Stimulated activated effector memory CD8-positive, alpha-beta T cell treated with anti-CD3 and anti-CD28 coated beads, Interleukin-12 subunit alpha, Interleukin-12 subunit beta, amount 100 ng/mL, for 72 hours (primary cell): Measurements from ENCODE around the gene FOXD1.

Experiments used
- ATAC-seq: fragments of 150-1000 bp; cut with Tn5 transposase; 2 replicates; pipeline ENCODE4 v1.10.0; 2021
- DNase-seq, 2 donors: peaks; one replicate each; pipeline ENCODE4 v3.0.0; 2021 to 2022; ENCODE audit warnings: low spot score in 2 of 2
- H3K27ac Mint-ChIP-seq: one replicate; pipeline ENCODE4 v1.8.0; 2022; ENCODE audit warnings: mild to moderate bottlenecking, mixed read lengths
- H3K36me3 Mint-ChIP-seq: one replicate; pipeline ENCODE4 v1.8.0; 2022; ENCODE audit warnings: mild to moderate bottlenecking, mixed read lengths
- H3K4me1 Mint-ChIP-seq: one replicate; pipeline ENCODE4 v1.8.0; 2022; ENCODE audit warnings: mixed read lengths
- H3K4me3 Mint-ChIP-seq: one replicate; pipeline ENCODE4 v1.8.0; 2022; ENCODE audit warnings: mild to moderate bottlenecking, mixed read lengths
- H3K9me3 Mint-ChIP-seq: one replicate; pipeline ENCODE4 v1.8.0; 2022; ENCODE audit warnings: mixed read lengths

FOXD1 gene

DNA sequence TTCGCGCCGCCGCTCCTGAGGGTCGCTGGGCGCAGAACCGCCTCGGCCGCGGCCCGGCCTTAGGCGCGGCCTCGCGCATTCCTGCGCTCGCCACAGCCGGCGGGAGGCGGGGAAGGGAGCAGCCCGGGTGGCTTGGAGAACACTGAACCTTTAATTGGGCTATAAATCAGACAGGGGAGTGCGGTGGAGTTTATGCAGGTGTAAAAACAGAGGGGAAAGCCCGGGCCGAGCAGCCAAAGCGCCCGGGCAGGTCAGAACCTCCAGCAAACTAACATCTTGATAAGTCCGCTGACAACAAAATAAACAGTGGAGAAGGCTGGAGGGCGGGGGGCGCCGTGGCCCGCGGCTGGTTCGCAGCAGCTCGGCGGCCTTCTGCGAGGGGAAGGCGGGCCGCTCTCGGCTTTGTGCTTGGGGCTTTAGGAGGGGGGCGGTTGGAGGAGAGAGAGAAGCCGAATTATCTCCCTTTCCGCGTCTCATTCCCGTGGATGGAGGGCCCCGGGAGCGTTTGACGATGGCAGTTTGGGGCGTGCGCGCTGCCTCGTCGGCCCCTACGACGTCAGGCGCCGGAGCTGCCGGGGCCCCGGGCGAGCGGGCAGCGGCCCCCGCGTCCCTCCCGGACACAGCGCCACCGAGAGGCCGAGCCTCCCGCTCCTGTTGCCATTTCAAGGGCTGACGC, 11.3 kb downstream of the FOXD1 start:
- Mint-ChIP-seq H3K4me3 (peak overlapping the region; percentile 70), H3K4me1 (no peaks in the 10 kb centered on the region), H3K9me3 (no peaks in the 10 kb centered on the region), H3K27ac (no peak overlapping the region), H3K36me3 (no peaks in the 10 kb centered on the region)
- ATAC-seq (peak; percentile 13), DNase-seq (no peak)

GRCh38 chr5:73436535-73437100, 12.0 kb downstream of the FOXD1 start:
- H3K4me3 Mint-ChIP-seq: peak overlapping the region; percentile 70
- no peaks in the 10 kb centered on the region for H3K36me3 Mint-ChIP-seq
- DNase-seq: peak in 1 of 2 donors; percentile 50
- no peaks in the 10 kb centered on the region for H3K4me1 Mint-ChIP-seq
- ATAC-seq: peak; percentile 46
- no peaks in the 10 kb centered on the region for H3K9me3 Mint-ChIP-seq
- H3K27ac Mint-ChIP-seq: no peak overlapping the region

- peak overlapping the region; percentile 47 for H3K4me3 Mint-ChIP-seq
These were observed 12.6 kb downstream of the FOXD1 start for GRCh38 chr5:73435759-73436534.

GRCh38 chr5:73434907-73435306, 13.7 kb downstream of the FOXD1 start:
- H3K36me3 Mint-ChIP-seq: no peaks in the 10 kb centered on the region
- ATAC-seq (no peak), DNase-seq (no peak)
- H3K4me1 Mint-ChIP-seq: no peaks in the 10 kb centered on the region
- no peaks in the 10 kb centered on the region for H3K9me3 Mint-ChIP-seq
- no peak overlapping the region for H3K27ac Mint-ChIP-seq
- no peak overlapping the region for H3K4me3 Mint-ChIP-seq

More at GRCh38 chr5:73435759-73436534, 12.6 kb downstream of the FOXD1 start:
- Mint-ChIP-seq H3K4me1 (no peaks in the 10 kb centered on the region), H3K27ac (no peak overlapping the region), H3K36me3 (no peaks in the 10 kb centered on the region), H3K9me3 (no peaks in the 10 kb centered on the region)
- ATAC-seq (no peak), DNase-seq (peak in 1 of 2 donors; percentile 48)

DNA sequence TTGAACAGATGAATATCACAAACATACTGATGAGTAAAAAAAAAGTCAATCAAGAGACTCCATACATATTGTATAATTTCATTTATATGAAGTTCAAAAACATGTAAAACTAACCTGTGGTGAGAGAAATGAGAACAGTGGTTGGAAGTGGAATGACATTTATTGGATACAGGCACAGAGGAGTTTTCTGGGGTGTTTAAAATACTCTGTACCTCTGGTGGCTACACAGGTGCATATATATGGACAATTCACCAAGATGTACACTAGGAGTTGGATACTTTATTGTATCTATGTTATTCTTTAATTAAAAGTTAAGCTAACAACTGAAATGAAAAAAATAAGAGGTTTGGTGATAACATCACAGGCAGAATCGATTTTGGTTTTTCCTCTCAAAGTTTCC, 14.1 kb downstream of the FOXD1 start:
- H3K36me3 Mint-ChIP-seq: no peaks in the 10 kb centered on the region
- no peaks in the 10 kb centered on the region for H3K4me1 Mint-ChIP-seq
- H3K9me3 Mint-ChIP-seq: no peaks in the 10 kb centered on the region
- DNase-seq (no peak), ATAC-seq (no peak)
- no peak overlapping the region for H3K4me3 Mint-ChIP-seq
- no peak overlapping the region for H3K27ac Mint-ChIP-seq

- no peak overlapping the region for H3K4me3 Mint-ChIP-seq
- H3K4me1 Mint-ChIP-seq: no peaks in the 10 kb centered on the region
- no peak overlapping the region for H3K27ac Mint-ChIP-seq
- no peak for DNase-seq
- H3K36me3 Mint-ChIP-seq: no peaks in the 10 kb centered on the region
- no peaks in the 10 kb centered on the region for H3K9me3 Mint-ChIP-seq
- no peak for ATAC-seq
These were observed 14.6 kb downstream of the FOXD1 start for GRCh38 chr5:73433982-73434342.

GRCh38 chr5:73433272-73433981, 15.2 kb downstream of the FOXD1 start:
- ATAC-seq: no peak

DNA sequence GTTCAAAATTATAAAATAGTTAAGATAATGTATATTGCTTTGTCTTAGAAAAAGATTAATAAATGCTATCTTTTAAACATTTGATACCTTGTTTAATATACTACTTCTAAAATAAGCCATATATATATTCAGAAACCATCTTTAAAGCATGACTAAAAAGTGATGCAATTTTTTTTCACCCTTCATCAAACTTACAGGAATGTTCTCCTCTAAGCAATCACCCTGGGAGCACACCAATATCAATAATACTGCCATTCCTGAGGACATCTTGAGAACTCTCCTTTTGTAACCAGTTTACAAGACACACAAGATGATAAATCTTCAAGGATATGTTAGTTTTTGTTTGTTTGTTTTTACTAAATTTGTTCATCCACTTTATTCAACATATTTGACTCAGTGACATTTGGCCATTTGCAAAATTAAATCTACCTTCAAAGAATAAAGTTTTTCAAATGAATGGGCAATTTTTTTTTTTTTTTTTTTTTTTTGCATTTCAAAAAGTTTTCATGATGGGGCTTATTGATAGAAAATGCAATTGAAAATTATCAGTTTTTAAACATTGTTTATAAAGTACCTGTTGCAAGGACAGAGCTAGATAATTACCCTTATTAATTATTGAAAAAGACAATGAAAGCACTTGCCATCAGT, 17.2 kb downstream of the FOXD1 start:
- no peaks in the 10 kb centered on the region for H3K36me3 Mint-ChIP-seq
- no peak overlapping the region for H3K27ac Mint-ChIP-seq
- ATAC-seq: no peak
- no peaks in the 10 kb centered on the region for H3K4me1 Mint-ChIP-seq
- H3K9me3 Mint-ChIP-seq: no peaks in the 10 kb centered on the region
- no peak for DNase-seq
- H3K4me3 Mint-ChIP-seq: no peak overlapping the region

More at GRCh38 chr5:73433272-73433981, 15.2 kb downstream of the FOXD1 start:
- Mint-ChIP-seq H3K27ac (no peak overlapping the region), H3K36me3 (no peaks in the 10 kb centered on the region), H3K4me1 (no peaks in the 10 kb centered on the region), H3K9me3 (no peaks in the 10 kb centered on the region), H3K4me3 (no peak overlapping the region)
- DNase-seq: no peak

DNA sequence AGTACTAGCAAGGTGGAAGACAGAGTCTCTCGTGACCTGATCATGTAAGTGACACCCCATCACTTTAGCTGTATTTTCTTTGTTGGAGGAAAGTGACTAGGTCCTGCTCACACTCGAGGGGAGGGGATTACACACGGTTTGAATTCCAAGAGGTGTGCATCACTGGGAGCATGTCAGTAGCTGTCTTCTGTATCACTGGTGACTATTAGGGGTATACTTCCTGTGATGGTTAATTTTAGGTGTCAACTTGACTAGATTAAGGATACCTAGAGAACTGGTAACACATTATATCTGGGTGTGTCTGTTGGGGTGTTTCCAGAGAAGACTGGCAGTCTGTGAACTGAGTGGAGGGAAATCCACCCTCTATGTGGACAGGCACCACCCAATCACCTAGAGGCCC, 22.5 kb downstream of the FOXD1 start:
- ATAC-seq (no peak), DNase-seq (no peak)
- no peak overlapping the region for H3K27ac Mint-ChIP-seq
- H3K4me1 Mint-ChIP-seq: no peaks in the 10 kb centered on the region
- no peak overlapping the region for H3K4me3 Mint-ChIP-seq
- no peaks in the 10 kb centered on the region for H3K9me3 Mint-ChIP-seq
- no peaks in the 10 kb centered on the region for H3K36me3 Mint-ChIP-seq

- Mint-ChIP-seq H3K27ac (no peak overlapping the region), H3K9me3 (no peaks in the 10 kb centered on the region), H3K4me1 (peaks cover 8% of the 10 kb centered on the region), H3K4me3 (no peak overlapping the region), H3K36me3 (no peaks in the 10 kb centered on the region)
- DNase-seq (no peak), ATAC-seq (no peak)
These were observed 24.0 kb downstream of the FOXD1 start for GRCh38 chr5:73424556-73424977.

GRCh38 chr5:73422164-73422563, 26.4 kb downstream of the FOXD1 start:
- H3K36me3 Mint-ChIP-seq: no peaks in the 10 kb centered on the region
- H3K4me1 Mint-ChIP-seq: peaks cover 15% of the 10 kb centered on the region
- ATAC-seq (no peak), DNase-seq (no peak)
- H3K27ac Mint-ChIP-seq: no peak overlapping the region
- no peak overlapping the region for H3K4me3 Mint-ChIP-seq
- H3K9me3 Mint-ChIP-seq: no peaks in the 10 kb centered on the region

DNA sequence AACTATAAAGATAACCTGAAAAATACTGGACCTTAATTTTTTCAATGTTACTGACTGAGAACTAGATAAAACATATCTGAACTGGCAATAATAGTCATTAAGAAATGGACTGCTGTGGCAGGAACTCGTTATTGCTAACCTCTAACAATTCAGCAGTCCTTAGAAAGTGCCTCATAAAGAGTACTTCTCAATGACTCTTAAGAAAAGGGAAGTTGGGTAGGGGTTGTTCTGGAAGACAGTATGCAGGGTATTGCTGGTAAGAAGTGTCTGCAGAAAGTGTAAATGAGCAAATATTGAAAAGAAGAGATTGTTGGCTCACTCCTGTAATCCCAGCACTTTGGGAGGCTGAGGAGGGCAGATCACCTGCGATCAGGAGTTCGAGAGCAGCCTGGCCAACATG, 27.9 kb downstream of the FOXD1 start:
- ATAC-seq (no peak), DNase-seq (no peak)
- H3K9me3 Mint-ChIP-seq: no peaks in the 10 kb centered on the region
- no peak overlapping the region for H3K27ac Mint-ChIP-seq
- H3K4me1 Mint-ChIP-seq: peaks cover 15% of the 10 kb centered on the region
- no peaks in the 10 kb centered on the region for H3K36me3 Mint-ChIP-seq
- no peak overlapping the region for H3K4me3 Mint-ChIP-seq

DNA sequence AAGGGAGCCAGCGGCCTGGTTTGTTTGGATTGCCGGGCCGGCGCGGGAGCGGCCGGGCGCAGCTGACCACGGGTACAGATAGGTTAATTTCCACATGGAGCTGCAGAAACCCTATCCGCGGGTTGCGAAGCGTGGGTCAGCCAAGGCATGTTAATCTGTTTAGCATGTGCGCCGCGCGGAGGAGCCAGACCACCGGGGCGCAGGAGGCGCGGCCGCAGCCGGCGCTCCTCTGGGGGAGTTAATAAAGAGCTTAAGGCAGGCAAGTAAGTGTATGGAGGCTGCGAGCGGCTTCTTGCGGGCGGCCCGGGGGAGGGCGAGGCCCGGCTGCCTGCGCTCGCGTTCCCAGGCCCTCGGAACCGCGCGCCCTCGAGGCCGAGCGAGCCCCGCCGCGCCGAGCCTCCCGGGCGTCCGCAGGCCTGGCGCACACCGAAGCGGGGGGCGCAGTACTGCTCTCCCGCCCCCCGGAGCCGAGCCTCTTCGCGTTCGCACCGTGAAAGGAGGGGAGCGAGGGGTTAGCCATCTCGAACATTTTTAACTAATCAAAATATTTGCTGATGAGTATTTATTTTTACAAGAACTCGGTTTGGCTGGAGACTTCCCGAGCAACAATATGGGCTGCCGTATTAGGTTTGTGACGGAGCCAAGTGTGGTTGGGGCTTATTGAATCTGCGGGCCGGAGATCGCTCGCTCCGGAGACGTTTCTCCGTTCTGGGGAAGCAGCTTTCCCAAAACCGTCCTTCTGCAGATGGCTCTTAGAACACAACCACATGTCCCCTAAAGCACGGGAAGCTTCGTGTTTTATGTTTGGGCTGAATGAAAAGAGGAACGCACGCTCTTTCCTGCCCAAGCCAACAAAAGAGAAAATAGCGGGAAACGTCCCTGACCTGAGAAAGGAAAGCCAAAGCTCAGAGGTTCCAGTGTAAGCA, 28.8 kb downstream of the FOXD1 start:
- Mint-ChIP-seq H3K4me3 (peak overlapping the region; percentile 21), H3K4me1 (peaks cover 15% of the 10 kb centered on the region), H3K36me3 (no peaks in the 10 kb centered on the region), H3K27ac (no peak overlapping the region), H3K9me3 (no peaks in the 10 kb centered on the region)
- ATAC-seq (no peak), DNase-seq (no peak)

DNA sequence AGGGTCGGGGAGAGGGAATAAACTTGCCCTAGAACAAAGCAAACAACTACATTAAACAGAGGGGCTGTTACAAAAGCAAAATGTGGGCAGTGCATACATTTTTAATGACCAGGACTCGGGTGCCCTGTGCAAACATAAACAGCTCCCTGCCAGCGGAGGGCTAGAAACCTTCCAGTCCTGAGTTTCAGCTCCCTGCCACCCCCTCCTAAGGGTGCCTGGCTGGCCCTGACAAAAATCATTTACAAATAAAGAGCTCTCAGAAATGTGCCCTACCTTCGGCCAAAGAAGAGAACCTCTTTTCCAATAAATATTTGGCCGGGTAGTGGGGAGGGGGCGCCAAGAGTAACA, 29.5 kb downstream of the FOXD1 start:
- no peaks in the 10 kb centered on the region for H3K36me3 Mint-ChIP-seq
- H3K4me3 Mint-ChIP-seq: peak overlapping the region; percentile 21
- no peak overlapping the region for H3K27ac Mint-ChIP-seq
- peaks cover 15% of the 10 kb centered on the region for H3K4me1 Mint-ChIP-seq
- no peaks in the 10 kb centered on the region for H3K9me3 Mint-ChIP-seq
- ATAC-seq (no peak), DNase-seq (no peak)
